ENCODE data around the gene FAM13C. TPM values are rescaled to one million over a fixed set of nuclear protein-coding genes. Genes with fewer than 3 reads are reported as not detected.

FAM13C gene
- polyA plus RNA-seq, 4 donors: 8.0 to 9.2 (median 9.2) TPM

GRCh38 chr10:59283456-59284091, 78.8 kb downstream of the FAM13C start:
- DNase-seq (ENCODE audit: low read depth in 4 of 4, low spot score in 3 of 4): no peak

DNA sequence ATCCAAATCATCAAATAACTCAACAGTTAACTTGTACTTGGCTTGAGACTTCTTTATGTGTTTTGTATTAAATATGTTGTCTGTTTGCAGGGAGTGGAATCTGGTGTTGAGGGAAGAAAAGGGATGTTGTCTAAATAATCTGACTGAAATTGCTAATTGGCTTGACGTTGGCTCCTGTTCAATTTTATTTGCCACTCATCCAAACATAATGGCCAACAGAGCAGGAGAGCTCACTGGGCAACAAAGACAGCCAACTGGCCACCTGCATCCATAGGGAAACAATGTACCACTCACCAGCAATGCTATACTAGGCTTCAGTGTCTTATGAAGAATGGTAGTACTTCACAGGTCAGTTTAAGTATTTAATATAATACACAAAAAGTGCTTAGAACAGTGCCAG, 80.5 kb downstream of the FAM13C start:
- no peak for DNase-seq (ENCODE audit: low read depth in 4 of 4, low spot score in 3 of 4)

GRCh38 chr10:59279991-59280505, 82.3 kb downstream of the FAM13C start:
- no peak for DNase-seq (ENCODE audit: low read depth in 4 of 4, low spot score in 3 of 4)

DNA sequence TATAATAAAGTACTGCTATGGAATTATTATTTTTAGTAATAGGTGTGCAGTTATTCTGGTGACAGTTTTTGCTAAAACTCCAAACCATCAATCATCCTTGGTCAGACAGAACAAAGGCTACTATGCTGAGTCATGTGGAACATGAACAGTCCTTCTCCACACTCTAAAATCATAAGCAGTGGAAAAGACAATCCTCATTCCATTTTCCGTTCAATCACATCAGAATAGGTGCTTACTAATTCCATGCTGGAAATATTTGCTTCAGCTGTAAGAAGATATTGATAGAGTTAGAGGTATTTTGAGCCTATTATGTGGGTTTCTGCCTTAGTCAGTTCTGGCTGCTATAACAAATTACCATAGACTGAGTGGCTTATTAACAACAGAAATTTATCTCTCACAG, 82.9 kb downstream of the FAM13C start:
- no peak for DNase-seq (ENCODE audit: low read depth in 4 of 4, low spot score in 3 of 4)

DNA sequence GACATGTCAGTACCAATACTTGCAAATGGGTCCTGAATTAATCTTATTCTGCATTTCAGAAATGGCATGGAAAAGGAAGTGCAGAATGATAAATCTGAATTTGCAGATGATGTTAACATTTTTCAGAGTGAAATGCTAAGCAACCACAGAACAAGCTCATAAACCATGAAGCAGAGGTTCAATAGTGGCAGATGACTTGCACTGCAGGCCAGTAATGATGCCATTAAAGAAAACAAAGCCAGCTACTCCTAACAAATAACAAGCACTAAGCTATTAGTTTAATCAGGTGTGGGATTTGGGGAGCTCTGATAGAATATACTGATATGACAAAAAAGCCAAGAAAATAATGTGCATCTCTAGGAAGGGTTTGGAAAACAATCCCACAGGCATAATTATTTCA, 85.4 kb downstream of the FAM13C start:
- DNase-seq (ENCODE audit: low read depth in 4 of 4, low spot score in 3 of 4): no peak

GRCh38 chr10:59276133-59276532, 86.2 kb downstream of the FAM13C start:
- no peak for DNase-seq (ENCODE audit: low read depth in 4 of 4, low spot score in 3 of 4)

GRCh38 chr10:59273445-59273844, 88.9 kb downstream of the FAM13C start:
- no peak for DNase-seq (ENCODE audit: low read depth in 4 of 4, low spot score in 3 of 4)

DNA sequence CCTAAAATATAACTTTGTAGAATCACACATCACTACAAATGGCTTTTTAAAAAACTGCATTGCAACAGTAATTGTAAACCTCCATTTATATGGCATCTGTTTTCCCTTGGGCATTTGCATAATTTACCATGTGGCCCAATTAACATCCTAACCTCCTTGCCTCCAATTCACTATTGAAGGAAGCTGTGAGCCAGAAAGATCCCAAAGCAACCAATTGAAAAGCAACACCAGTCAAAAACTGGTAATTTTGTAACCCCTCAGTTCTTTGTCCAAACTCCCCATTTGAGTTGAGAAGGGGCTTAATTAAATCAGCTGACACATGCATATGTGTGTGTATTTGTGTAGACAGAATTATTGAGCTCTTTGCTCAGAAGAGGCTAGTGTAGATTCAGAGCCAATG, 90.3 kb downstream of the FAM13C start:
- DNase-seq (ENCODE audit: low read depth in 4 of 4, low spot score in 3 of 4): no peak

GRCh38 chr10:59271160-59271559, 91.2 kb downstream of the FAM13C start:
- no peak for DNase-seq (ENCODE audit: low read depth in 4 of 4, low spot score in 3 of 4)

DNA sequence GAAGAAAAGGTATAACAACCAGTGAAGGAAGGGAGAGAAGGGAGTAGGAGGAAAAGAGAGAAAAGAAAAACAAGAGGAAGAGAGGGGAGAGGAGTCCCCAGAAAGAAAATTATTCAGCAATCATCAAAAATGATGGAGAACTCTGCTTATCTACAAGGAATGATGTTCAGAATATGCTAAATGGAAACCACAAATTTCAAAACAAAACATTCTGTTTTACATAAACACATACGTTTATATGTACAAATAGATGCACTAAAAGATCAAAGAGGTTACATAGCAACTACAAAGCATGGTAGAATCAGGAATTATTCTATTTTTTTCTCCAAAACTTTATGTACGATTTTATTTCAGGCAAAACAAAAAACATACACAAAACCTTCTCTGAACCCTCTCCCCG, 91.9 kb downstream of the FAM13C start:
- DNase-seq (ENCODE audit: low read depth in 4 of 4, low spot score in 3 of 4): no peak

- DNase-seq (ENCODE audit: low read depth in 4 of 4, low spot score in 3 of 4): no peak
These were observed 92.7 kb downstream of the FAM13C start for GRCh38 chr10:59269651-59270050.

DNA sequence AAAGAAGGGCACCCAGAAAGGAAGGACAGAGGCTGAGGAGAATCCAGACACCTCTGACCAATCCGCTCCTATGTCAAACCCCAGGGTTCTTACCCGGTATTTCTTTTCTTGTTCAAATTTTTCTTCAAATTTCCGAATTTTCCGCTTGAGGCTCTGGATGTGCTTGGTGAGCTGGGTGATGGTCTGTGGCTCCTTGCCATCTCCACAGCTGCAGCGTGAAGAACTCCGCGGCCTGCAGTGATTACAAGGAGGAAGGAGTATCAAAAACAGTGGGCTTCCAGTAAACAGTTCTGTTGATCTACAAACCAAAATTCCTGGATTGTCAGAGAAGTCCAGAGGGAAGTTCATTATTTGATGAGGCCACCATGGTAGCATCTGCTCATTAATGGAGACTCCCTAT, 93.9 kb downstream of the FAM13C start:
- DNase-seq (ENCODE audit: low read depth in 4 of 4, low spot score in 3 of 4): no peak

DNA sequence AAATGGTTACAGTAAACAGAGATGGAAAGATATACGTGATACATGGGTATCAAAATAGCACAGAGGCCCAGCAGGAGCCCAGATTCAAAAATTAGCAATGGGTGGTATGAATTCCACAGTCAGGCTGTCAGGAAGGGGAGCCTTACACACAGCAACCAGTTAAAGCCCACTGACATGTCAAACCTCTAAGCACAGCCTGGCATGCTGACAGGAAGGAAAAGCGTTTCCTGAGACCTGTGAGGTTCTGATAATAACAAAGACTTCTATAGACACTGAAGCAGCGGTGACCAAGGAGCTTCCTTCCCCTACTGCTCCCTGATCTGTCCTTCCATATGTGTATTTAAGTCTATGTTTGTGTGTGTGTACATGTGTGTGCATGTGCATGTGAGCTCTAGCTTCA, 96.0 kb downstream of the FAM13C start:
- DNase-seq (ENCODE audit: low read depth in 4 of 4, low spot score in 3 of 4): no peak

- no peak for DNase-seq (ENCODE audit: low read depth in 4 of 4, low spot score in 3 of 4)
These were observed 97.2 kb downstream of the FAM13C start for GRCh38 chr10:59265141-59265540.

DNA sequence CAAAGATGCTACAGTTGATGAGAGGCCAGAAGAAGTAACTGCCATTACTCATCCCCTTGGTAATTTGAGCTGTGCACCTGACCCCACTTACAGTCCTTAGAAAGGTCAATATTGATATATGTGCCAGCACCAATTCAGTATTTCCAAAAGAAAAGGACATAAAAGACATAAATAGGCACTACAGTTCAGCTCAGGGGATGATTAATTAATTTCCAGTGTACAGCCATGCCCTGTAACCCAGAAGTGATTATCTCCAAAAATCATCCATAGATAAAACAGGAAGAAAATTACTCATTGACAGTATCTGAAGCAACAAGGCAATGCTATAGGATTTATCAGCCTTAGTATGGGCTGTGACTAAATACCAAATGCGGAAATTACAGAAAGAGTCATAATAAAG, 103.5 kb downstream of the FAM13C start:
- no peak for DNase-seq (ENCODE audit: low read depth in 4 of 4, low spot score in 3 of 4)

GRCh38 chr10:59257224-59257623, 105.1 kb downstream of the FAM13C start:
- DNase-seq (ENCODE audit: low read depth in 4 of 4, low spot score in 3 of 4): no peak

GRCh38 chr10:59255463-59255862, 106.9 kb downstream of the FAM13C start:
- no peak for DNase-seq (ENCODE audit: low read depth in 4 of 4, low spot score in 3 of 4)

- no peak for DNase-seq (ENCODE audit: low read depth in 4 of 4, low spot score in 3 of 4)
These were observed 109.9 kb downstream of the FAM13C start for GRCh38 chr10:59252491-59252890.

DNA sequence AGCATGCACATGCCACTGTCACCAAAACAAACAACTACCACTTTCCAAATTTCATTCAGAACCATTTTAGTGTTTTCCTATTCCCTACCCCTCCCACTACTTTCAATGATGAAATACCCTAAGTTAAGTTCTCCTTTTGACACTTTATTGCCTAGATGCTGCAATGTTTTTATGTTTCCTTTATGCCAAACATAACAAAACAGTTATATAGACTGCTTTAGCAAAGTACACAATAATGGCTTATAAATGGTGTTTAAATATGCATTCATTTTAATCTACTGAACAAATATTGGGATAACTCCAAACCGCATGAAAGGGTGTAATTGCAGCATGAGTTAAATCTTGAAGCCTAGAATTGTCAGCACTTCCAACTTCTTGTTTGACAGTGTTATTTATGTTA, 116.7 kb downstream of the FAM13C start:
- DNase-seq (ENCODE audit: low read depth in 4 of 4, low spot score in 3 of 4): no peak

DNA sequence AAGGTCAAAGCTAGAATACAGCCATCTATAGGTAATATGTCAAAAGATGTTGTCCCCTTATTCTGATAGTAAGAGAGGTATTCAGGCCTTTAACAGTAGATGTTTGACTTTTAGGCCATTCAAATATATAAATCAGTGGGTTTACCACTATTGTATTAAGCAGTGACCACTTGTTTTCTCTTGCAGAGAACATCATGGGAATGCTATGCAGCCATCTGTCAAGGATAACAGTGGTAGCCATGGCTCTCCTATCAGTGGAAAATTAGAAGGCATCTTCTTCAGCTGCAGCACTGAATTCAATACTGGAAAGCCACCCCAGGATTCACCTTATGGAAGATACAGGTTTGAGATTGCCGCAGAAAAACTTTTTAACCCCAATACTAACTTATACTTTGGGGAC, 117.5 kb downstream of the FAM13C start:
- DNase-seq (ENCODE audit: low read depth in 4 of 4, low spot score in 3 of 4): no peak

- no peak for DNase-seq (ENCODE audit: low read depth in 4 of 4, low spot score in 3 of 4)
These were observed 118.6 kb downstream of the FAM13C start for GRCh38 chr10:59243611-59244195.

DNA sequence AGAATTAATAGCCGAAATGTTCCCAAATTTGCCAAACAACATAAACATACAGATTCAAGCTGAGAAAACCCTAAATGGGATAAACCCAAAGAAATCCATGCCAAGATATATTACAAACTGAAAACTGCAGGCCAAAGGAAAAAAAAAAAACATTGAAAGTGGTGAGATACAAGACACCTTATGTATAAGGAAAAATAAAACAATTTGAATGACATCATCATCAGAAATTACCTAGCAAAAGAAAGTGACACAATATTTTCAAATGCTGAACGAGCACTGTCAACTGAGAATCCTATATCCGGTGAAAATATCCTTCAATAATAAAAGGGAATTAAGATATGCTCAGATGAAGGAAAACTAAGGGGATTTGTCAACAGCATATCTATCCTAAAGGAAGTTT, 119.4 kb downstream of the FAM13C start:
- no peak for DNase-seq (ENCODE audit: low read depth in 4 of 4, low spot score in 3 of 4)

DNA sequence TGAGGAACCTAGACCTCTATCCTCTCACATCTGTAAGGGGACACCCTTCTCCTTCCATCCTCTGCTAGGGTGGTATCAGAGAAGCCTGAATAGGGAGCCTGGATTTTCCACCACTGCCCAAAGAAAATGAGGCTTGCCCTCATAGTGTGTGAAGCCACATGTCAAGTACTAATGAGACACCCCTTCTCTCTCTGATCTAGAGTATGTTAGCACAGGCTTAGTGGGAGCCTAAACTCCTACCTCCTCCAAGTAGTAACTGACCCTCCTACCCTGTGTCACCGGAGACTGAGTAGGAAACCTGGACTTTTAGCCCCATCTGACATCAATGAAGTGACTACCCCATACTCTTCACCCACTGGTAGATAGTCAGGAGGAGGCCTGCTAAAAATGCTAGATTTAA, 120.3 kb downstream of the FAM13C start:
- no peak for DNase-seq (ENCODE audit: low read depth in 4 of 4, low spot score in 3 of 4)

Data from left renal pelvis (tissue), 4 donors.